ENCODE results near the gene ANGPTL2. TPM values are rescaled to one million over a fixed set of nuclear protein-coding genes. Genes with fewer than 3 reads are reported as not detected.

The ANGPTL2 gene
- total RNA-seq, 1 donor from 2014 or later, result 17.5 TPM

GRCh38 chr9:127132921-127133647, 10.6 kb upstream of the ANGPTL2 start:
- H3K9me3 Mint-ChIP-seq (ENCODE audit: unreplicated experiment), result peaks cover 2% of the 10 kb centered on the region
- Histone ChIP-seq H3K27me3 (ENCODE audit: insufficient read depth, low read length) (peaks cover 4% of the 10 kb centered on the region), H4K20me1 (ENCODE audit: insufficient read depth, low read length) (no peaks in the 10 kb centered on the region), H3K36me3 (ENCODE audit: insufficient read depth, low read length) (no peaks in the 10 kb centered on the region), H3K9ac (ENCODE audit: low read length) (peak overlapping the region; percentile 75), H2AFZ (ENCODE audit: low read depth, low read length) (peak overlapping the region; percentile 43), H3K27ac (ENCODE audit: low read depth, low read length) (peak overlapping the region; percentile 75), H3K9me3 (ENCODE audit: insufficient read depth, low read depth, low read length) (no peaks in the 10 kb centered on the region), H3K4me3 (ENCODE audit: insufficient read depth, low read depth, low read length) (peak overlapping the region; percentile 30), H3K4me2 (ENCODE audit: low read length) (peak overlapping the region; percentile 79), H3K79me2 (ENCODE audit: insufficient read depth, low read length) (no peaks in the 10 kb centered on the region), H3K4me1 (ENCODE audit: insufficient read depth, low read length) (peaks cover 41% of the 10 kb centered on the region)
- H3K36me3 Mint-ChIP-seq (ENCODE audit: low read depth, unreplicated experiment), result no peaks in the 10 kb centered on the region
- peaks cover 8% of the 10 kb centered on the region for H3K27me3 Mint-ChIP-seq (ENCODE audit: low read depth, unreplicated experiment)
- TF ChIP-seq, protein P1, sequence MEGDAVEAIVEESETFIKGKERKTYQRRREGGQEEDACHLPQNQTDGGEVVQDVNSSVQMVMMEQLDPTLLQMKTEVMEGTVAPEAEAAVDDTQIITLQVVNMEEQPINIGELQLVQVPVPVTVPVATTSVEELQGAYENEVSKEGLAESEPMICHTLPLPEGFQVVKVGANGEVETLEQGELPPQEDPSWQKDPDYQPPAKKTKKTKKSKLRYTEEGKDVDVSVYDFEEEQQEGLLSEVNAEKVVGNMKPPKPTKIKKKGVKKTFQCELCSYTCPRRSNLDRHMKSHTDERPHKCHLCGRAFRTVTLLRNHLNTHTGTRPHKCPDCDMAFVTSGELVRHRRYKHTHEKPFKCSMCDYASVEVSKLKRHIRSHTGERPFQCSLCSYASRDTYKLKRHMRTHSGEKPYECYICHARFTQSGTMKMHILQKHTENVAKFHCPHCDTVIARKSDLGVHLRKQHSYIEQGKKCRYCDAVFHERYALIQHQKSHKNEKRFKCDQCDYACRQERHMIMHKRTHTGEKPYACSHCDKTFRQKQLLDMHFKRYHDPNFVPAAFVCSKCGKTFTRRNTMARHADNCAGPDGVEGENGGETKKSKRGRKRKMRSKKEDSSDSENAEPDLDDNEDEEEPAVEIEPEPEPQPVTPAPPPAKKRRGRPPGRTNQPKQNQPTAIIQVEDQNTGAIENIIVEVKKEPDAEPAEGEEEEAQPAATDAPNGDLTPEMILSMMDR (IDR thresholded peaks at IDR 0.05; ENCODE audit: insufficient read depth, low read depth, low read length), result no peak
- no peak for TF ChIP-seq EZH2 (IDR thresholded peaks at IDR 0.05; ENCODE audit: insufficient read depth, low read length)
- FAIRE-seq, result no peak
- H3K27ac Mint-ChIP-seq (ENCODE audit: unreplicated experiment), result peak overlapping the region; percentile 97
- peak overlapping the region; percentile 40 for H3K4me3 Mint-ChIP-seq (ENCODE audit: unreplicated experiment)
- peaks cover 48% of the 10 kb centered on the region for H3K4me1 Mint-ChIP-seq (ENCODE audit: low read depth, unreplicated experiment)
- peak; percentile 46 for DNase-seq (ENCODE audit: low read depth)

- Histone ChIP-seq H4K20me1 (ENCODE audit: insufficient read depth, low read length) (no peaks in the 10 kb centered on the region), H3K9me3 (ENCODE audit: insufficient read depth, low read depth, low read length) (no peaks in the 10 kb centered on the region), H3K4me1 (ENCODE audit: insufficient read depth, low read length) (peaks cover 41% of the 10 kb centered on the region), H3K9ac (ENCODE audit: low read length) (peak overlapping the region; percentile 76), H3K4me3 (ENCODE audit: insufficient read depth, low read depth, low read length) (no peak overlapping the region), H3K79me2 (ENCODE audit: insufficient read depth, low read length) (no peaks in the 10 kb centered on the region), H3K4me2 (ENCODE audit: low read length) (peak overlapping the region; percentile 64), H3K27ac (ENCODE audit: low read depth, low read length) (peak overlapping the region; percentile 90), H3K27me3 (ENCODE audit: insufficient read depth, low read length) (peaks cover 2% of the 10 kb centered on the region), H2AFZ (ENCODE audit: low read depth, low read length) (no peak overlapping the region), H3K36me3 (ENCODE audit: insufficient read depth, low read length) (no peaks in the 10 kb centered on the region)
- no peak for DNase-seq (ENCODE audit: low read depth)
- H3K9me3 Mint-ChIP-seq (ENCODE audit: unreplicated experiment), result peaks cover 2% of the 10 kb centered on the region
- H3K27ac Mint-ChIP-seq (ENCODE audit: unreplicated experiment), result peak overlapping the region; percentile 78
- peaks cover 5% of the 10 kb centered on the region for H3K27me3 Mint-ChIP-seq (ENCODE audit: low read depth, unreplicated experiment)
- no peak for FAIRE-seq
- peaks cover 48% of the 10 kb centered on the region for H3K4me1 Mint-ChIP-seq (ENCODE audit: low read depth, unreplicated experiment)
- H3K36me3 Mint-ChIP-seq (ENCODE audit: low read depth, unreplicated experiment), result no peaks in the 10 kb centered on the region
- H3K4me3 Mint-ChIP-seq (ENCODE audit: unreplicated experiment), result peak overlapping the region; percentile 40
- TF ChIP-seq, protein P1 (IDR thresholded peaks at IDR 0.05; ENCODE audit: insufficient read depth, low read depth, low read length), result no peak
- TF ChIP-seq EZH2 (IDR thresholded peaks at IDR 0.05; ENCODE audit: insufficient read depth, low read length), result no peak
These were observed 9.9 kb upstream of the ANGPTL2 start for GRCh38 chr9:127132375-127132774.

DNA sequence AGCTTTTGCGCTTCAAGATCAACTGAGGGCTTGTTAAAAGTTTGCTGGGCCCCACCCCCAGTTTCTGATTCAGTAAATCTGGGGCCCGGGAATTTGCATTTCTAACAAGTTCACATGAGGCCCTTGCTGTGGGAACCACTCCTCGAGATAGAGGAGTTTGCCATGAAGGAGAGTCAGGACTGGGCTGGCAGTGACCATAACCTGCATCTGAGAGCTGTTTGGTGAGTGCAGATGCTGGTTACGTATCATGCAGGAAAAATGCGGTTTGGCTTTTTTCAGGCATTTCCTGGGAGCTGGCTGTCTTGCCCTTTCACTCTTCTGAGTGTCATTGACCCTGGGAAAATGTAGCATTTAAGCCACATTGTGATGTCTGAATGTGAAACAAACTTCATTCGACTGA, 9.4 kb upstream of the ANGPTL2 start:
- Histone ChIP-seq H3K4me2 (ENCODE audit: low read length) (peak overlapping the region; percentile 64), H3K4me3 (ENCODE audit: insufficient read depth, low read depth, low read length) (no peak overlapping the region), H3K4me1 (ENCODE audit: insufficient read depth, low read length) (peaks cover 41% of the 10 kb centered on the region), H3K79me2 (ENCODE audit: insufficient read depth, low read length) (no peaks in the 10 kb centered on the region), H3K27me3 (ENCODE audit: insufficient read depth, low read length) (no peaks in the 10 kb centered on the region), H2AFZ (ENCODE audit: low read depth, low read length) (peak overlapping the region; percentile 52), H3K27ac (ENCODE audit: low read depth, low read length) (peak overlapping the region; percentile 90), H4K20me1 (ENCODE audit: insufficient read depth, low read length) (no peaks in the 10 kb centered on the region), H3K9me3 (ENCODE audit: insufficient read depth, low read depth, low read length) (no peaks in the 10 kb centered on the region), H3K36me3 (ENCODE audit: insufficient read depth, low read length) (no peaks in the 10 kb centered on the region), H3K9ac (ENCODE audit: low read length) (peak overlapping the region; percentile 76)
- H3K4me3 Mint-ChIP-seq (ENCODE audit: unreplicated experiment), result no peak overlapping the region
- FAIRE-seq, result peak; percentile 73
- no peaks in the 10 kb centered on the region for H3K36me3 Mint-ChIP-seq (ENCODE audit: low read depth, unreplicated experiment)
- DNase-seq (ENCODE audit: low read depth), result peak; percentile 87
- peaks cover 3% of the 10 kb centered on the region for H3K27me3 Mint-ChIP-seq (ENCODE audit: low read depth, unreplicated experiment)
- H3K27ac Mint-ChIP-seq (ENCODE audit: unreplicated experiment), result peak overlapping the region; percentile 59
- peaks cover 50% of the 10 kb centered on the region for H3K4me1 Mint-ChIP-seq (ENCODE audit: low read depth, unreplicated experiment)
- peaks cover 2% of the 10 kb centered on the region for H3K9me3 Mint-ChIP-seq (ENCODE audit: unreplicated experiment)
- TF ChIP-seq, protein P1 (IDR thresholded peaks at IDR 0.05; ENCODE audit: insufficient read depth, low read depth, low read length), result no peak
- no peak for TF ChIP-seq EZH2 (IDR thresholded peaks at IDR 0.05; ENCODE audit: insufficient read depth, low read length)

Data from astrocyte (in vitro differentiated cells and primary cell).